Nephron progenitor cell (in vitro differentiated cells): ENCODE data around the gene BBS7.

Experiments used
- DNase-seq: peaks from one replicate; pipeline ENCODE4 v3.0.0; 2021
- H3K27ac Mint-ChIP-seq: 2 replicates; pipeline ENCODE4 v1.8.0; 2021; ENCODE audit warnings: mild to moderate bottlenecking, moderate library complexity, mixed read lengths
- H3K27me3 Mint-ChIP-seq: 2 replicates; pipeline ENCODE4 v1.8.0; 2021; ENCODE audit warnings: mild to moderate bottlenecking, low read depth, mixed read lengths; ENCODE audit not compliant: poor library complexity
- H3K36me3 Mint-ChIP-seq: 2 replicates; pipeline ENCODE4 v1.8.0; 2021; ENCODE audit warnings: low read depth, mixed read lengths
- H3K4me1 Mint-ChIP-seq: 2 replicates; pipeline ENCODE4 v1.8.0; 2021; ENCODE audit warnings: mixed read lengths
- H3K4me3 Mint-ChIP-seq: 2 replicates; pipeline ENCODE4 v1.8.0; 2021; ENCODE audit warnings: mild to moderate bottlenecking, moderate library complexity, mixed read lengths
- H3K9me3 Mint-ChIP-seq: 2 replicates; pipeline ENCODE4 v1.8.0; 2021; ENCODE audit warnings: mild to moderate bottlenecking, moderate library complexity, mixed read lengths
- TF ChIP-seq, protein P1 (sequence below): fragments of 200-600 bp; sonication (generic); IDR thresholded peaks from 2 replicates; pipeline ENCODE4 v1.5.0; 2021; ENCODE audit warnings: antibody characterized with exemption

The BBS7 gene

DNA sequence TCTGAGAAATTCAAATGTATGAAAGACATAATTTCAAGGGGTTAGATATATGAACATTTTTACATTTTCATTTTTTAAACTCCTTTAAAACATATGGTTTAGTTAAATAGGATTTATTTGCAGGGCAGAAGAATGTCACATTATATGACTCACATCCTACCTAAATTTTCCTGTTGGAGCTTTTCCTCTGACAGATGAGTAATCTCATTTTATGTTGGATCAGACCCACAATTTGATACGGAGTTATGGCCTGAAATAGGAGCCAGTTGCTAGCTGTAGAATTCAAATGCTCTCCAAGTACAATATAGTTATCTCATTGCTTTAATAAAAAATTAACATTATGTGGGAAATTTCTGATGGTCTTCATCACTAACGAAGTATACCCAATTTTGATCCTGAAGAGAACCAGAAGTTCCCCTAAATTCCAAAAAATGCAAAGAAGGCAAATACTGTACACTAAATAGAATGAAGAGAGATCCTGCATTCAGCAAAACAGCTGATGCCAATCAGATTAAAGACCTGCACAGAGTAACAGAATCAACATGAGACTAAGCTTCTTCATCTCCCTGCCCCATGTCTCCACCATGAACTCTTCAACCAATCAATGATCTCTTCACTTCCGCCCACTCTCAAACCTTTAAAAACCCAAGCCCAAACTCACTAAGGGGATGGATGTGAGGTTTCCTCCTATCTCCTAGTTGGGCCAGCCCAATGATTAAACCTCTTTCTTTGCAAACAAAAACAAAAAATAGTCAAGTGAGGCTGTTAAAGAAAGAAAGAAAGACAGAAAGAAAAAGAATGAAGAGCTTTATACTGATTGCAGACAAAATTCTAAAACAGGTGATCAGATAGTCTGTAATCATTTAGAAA, 80.1 kb downstream of the BBS7 start:
- Mint-ChIP-seq H3K4me1 (no peaks in the 10 kb centered on the region), H3K36me3 (no peaks in the 10 kb centered on the region), H3K27ac (no peak overlapping the region), H3K9me3 (no peaks in the 10 kb centered on the region), H3K27me3 (peaks cover 19% of the 10 kb centered on the region), H3K4me3 (no peak overlapping the region)
- TF ChIP-seq, protein P1, sequence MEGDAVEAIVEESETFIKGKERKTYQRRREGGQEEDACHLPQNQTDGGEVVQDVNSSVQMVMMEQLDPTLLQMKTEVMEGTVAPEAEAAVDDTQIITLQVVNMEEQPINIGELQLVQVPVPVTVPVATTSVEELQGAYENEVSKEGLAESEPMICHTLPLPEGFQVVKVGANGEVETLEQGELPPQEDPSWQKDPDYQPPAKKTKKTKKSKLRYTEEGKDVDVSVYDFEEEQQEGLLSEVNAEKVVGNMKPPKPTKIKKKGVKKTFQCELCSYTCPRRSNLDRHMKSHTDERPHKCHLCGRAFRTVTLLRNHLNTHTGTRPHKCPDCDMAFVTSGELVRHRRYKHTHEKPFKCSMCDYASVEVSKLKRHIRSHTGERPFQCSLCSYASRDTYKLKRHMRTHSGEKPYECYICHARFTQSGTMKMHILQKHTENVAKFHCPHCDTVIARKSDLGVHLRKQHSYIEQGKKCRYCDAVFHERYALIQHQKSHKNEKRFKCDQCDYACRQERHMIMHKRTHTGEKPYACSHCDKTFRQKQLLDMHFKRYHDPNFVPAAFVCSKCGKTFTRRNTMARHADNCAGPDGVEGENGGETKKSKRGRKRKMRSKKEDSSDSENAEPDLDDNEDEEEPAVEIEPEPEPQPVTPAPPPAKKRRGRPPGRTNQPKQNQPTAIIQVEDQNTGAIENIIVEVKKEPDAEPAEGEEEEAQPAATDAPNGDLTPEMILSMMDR = no peak
- no peak for DNase-seq

DNA sequence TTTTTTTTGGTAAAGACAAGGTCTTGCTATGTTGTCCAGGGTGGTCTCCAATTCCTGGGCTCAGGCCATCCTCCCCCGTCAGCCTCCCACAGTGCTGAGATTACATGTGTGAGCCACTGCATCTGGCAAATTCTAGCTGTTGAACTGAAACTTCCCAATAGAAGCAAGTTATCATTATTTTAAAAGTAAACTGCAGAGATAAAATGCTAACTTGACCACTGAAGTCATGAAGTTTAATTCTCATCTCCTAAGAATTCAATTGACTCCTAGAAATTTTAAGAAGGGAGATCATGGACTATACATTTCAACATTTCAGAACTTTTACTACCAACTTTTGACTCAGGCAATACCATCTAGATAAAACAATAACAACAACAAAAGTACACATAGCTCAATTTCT, 80.8 kb downstream of the BBS7 start:
- DNase-seq = no peak
- no peak overlapping the region for H3K27ac Mint-ChIP-seq
- TF ChIP-seq, protein P1 = no peak
- H3K4me1 Mint-ChIP-seq = no peaks in the 10 kb centered on the region
- H3K9me3 Mint-ChIP-seq = no peaks in the 10 kb centered on the region
- H3K27me3 Mint-ChIP-seq = peaks cover 19% of the 10 kb centered on the region
- H3K36me3 Mint-ChIP-seq = no peaks in the 10 kb centered on the region
- no peak overlapping the region for H3K4me3 Mint-ChIP-seq

DNA sequence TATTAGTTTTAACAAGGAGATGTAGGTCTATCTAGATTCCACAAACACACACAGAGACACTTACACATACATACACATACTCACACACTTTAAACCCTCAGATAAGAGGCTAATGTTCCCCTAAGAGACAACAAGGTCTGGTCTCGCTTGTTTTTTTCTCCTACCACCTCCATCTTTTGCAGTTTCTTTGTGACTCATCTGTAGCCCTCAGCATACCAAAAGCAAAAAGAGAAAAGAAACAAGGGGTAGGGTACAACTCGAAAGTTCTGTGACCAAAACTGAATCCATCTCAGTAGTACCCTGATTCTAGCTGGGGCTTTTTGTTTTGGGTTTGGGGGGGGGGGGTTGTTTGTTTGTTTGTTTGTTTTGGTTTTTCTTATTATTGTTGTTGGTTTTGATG, 81.4 kb downstream of the BBS7 start:
- H3K27me3 Mint-ChIP-seq = peaks cover 20% of the 10 kb centered on the region
- no peaks in the 10 kb centered on the region for H3K36me3 Mint-ChIP-seq
- TF ChIP-seq, protein P1 = no peak

DNA sequence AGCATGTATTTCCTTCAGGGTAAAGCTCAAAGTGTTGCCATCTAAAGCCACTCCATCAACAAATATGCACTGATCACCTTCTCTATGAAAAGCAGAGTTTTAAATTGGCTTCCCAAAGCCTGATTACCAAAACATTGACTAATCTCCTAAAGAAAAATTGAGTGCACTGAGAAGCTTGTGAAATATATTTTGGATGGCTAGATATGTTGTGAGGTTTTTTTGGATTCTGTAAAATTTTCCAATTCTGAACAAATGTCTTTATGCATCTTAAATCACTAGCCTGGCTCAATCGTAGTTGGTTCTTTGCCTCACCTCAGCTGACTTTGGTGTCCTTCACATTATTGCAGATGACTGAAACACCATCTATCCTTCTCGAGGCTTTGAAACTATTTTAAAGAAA, 84.1 kb downstream of the BBS7 start:
- Mint-ChIP-seq H3K4me3 (no peak overlapping the region), H3K9me3 (no peaks in the 10 kb centered on the region), H3K27me3 (peaks cover 22% of the 10 kb centered on the region), H3K36me3 (no peaks in the 10 kb centered on the region), H3K27ac (no peak overlapping the region), H3K4me1 (no peaks in the 10 kb centered on the region)
- TF ChIP-seq, protein P1 = no peak
- no peak for DNase-seq

More for the DNA sequence above, 81.4 kb downstream of the BBS7 start:
- Mint-ChIP-seq H3K27ac (no peak overlapping the region), H3K4me3 (no peak overlapping the region), H3K9me3 (no peaks in the 10 kb centered on the region), H3K4me1 (no peaks in the 10 kb centered on the region)
- DNase-seq = no peak

DNA sequence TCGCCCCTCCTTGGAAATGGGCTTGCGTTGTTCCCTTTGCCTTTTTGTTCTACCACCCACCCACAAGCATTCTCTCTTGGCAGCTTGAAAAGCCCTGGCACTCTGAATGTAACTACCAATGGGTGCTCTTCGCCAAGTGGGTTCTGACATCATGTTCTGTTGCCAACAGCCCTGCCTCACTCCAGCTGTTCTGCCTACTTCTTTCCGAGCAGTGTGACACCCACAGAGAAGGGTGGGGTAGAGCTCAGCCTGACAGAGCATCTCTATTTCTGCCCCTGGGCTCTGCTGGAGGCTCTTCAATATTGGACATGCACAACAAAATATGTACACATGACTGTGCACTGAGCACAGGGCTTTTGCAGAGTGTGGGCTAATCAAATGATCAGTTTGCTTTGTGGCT, 84.8 kb downstream of the BBS7 start:
- H3K27me3 Mint-ChIP-seq = peaks cover 25% of the 10 kb centered on the region
- no peak overlapping the region for H3K4me3 Mint-ChIP-seq
- H3K36me3 Mint-ChIP-seq = no peaks in the 10 kb centered on the region
- no peak for DNase-seq
- no peaks in the 10 kb centered on the region for H3K9me3 Mint-ChIP-seq
- no peaks in the 10 kb centered on the region for H3K4me1 Mint-ChIP-seq
- H3K27ac Mint-ChIP-seq = no peak overlapping the region
- TF ChIP-seq, protein P1 = no peak

DNA sequence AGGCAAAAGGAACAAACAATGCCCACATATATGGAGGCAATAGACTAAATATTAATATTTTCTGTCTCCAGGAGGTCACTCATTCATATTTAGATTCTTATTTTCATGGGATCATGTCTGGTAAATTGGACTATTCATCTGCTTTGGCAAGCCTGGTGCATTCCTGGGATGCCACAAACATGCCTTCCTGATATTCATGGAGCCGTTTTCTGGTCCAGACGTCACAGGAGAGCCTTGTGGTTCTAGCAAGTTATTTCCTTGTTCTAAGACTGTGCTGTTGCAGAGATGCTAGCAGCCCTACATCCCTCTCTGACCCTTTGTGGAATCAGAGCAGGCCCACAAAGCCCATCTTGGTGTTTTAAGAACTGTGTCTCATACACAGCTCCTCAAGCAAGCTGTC, 85.3 kb downstream of the BBS7 start:
- TF ChIP-seq, protein P1 = no peak
- Mint-ChIP-seq H3K4me3 (no peak overlapping the region), H3K27me3 (peaks cover 24% of the 10 kb centered on the region), H3K36me3 (no peaks in the 10 kb centered on the region), H3K4me1 (no peaks in the 10 kb centered on the region), H3K27ac (no peak overlapping the region), H3K9me3 (no peaks in the 10 kb centered on the region)
- DNase-seq = no peak
